ENCODE measurements around the gene SLC35G3.
"Not testable (repeated sequence)": the region's sequence is repeated elsewhere in the genome, so short reads cannot be mapped to it uniquely, and the experiment has no call there.

SLC35G3 gene

GRCh38 chr17:35210741-35211140, 16.5 kb upstream of the SLC35G3 start:
- DNase-seq (ENCODE audit: low spot score), result no peak

GRCh38 chr17:35202582-35202981, 8.4 kb upstream of the SLC35G3 start:
- DNase-seq (ENCODE audit: low spot score), result not testable (repeated sequence)

GRCh38 chr17:35195062-35195461, 869 bp upstream of the SLC35G3 start:
- DNase-seq (ENCODE audit: low spot score), result not testable (repeated sequence)

GRCh38 chr17:35192708-35193107, 1.5 kb downstream of the SLC35G3 start:
- DNase-seq (ENCODE audit: low spot score), result no peak

GRCh38 chr17:35191001-35191695, 3.0 kb downstream of the SLC35G3 start:
- DNase-seq (ENCODE audit: low spot score), result no peak

- DNase-seq (ENCODE audit: low spot score), result no peak
Measured at GRCh38 chr17:35189291-35189690, 4.9 kb downstream of the SLC35G3 start.

GRCh38 chr17:35188111-35188510, 6.1 kb downstream of the SLC35G3 start:
- no peak for DNase-seq (ENCODE audit: low spot score)

GRCh38 chr17:35187481-35187880, 6.7 kb downstream of the SLC35G3 start:
- no peak for DNase-seq (ENCODE audit: low spot score)

GRCh38 chr17:35185849-35186248, 8.3 kb downstream of the SLC35G3 start:
- no peak for DNase-seq (ENCODE audit: low spot score)

- no peak for DNase-seq (ENCODE audit: low spot score)
Measured at GRCh38 chr17:35184274-35184673, 9.9 kb downstream of the SLC35G3 start.

- no peak for DNase-seq (ENCODE audit: low spot score)
Measured at GRCh38 chr17:35183332-35183731, 10.9 kb downstream of the SLC35G3 start.

GRCh38 chr17:35179379-35179778, 14.8 kb downstream of the SLC35G3 start:
- not testable (repeated sequence) for DNase-seq (ENCODE audit: low spot score)

GRCh38 chr17:35176897-35177296, 17.3 kb downstream of the SLC35G3 start:
- no peak for DNase-seq (ENCODE audit: low spot score)

- DNase-seq (ENCODE audit: low spot score), result no peak
Measured at GRCh38 chr17:35175638-35176415, 18.4 kb downstream of the SLC35G3 start.

- DNase-seq (ENCODE audit: low spot score), result no peak
Measured at GRCh38 chr17:35174835-35175334, 19.3 kb downstream of the SLC35G3 start.

GRCh38 chr17:35172321-35172720, 21.9 kb downstream of the SLC35G3 start:
- not testable (repeated sequence) for DNase-seq (ENCODE audit: low spot score)

- DNase-seq (ENCODE audit: low spot score), result no peak
Measured at GRCh38 chr17:35171834-35172233, 22.4 kb downstream of the SLC35G3 start.

- peak; percentile 52 for DNase-seq (ENCODE audit: low spot score)
Measured at GRCh38 chr17:35170968-35171771, 23.0 kb downstream of the SLC35G3 start.

- no peak for DNase-seq (ENCODE audit: low spot score)
Measured at GRCh38 chr17:35169835-35170363, 24.3 kb downstream of the SLC35G3 start.

- DNase-seq (ENCODE audit: low spot score), result peak; percentile 26
Measured at GRCh38 chr17:35167666-35168065, 26.5 kb downstream of the SLC35G3 start.

- DNase-seq (ENCODE audit: low spot score), result no peak
Measured at GRCh38 chr17:35167046-35167445, 27.1 kb downstream of the SLC35G3 start.

GRCh38 chr17:35166526-35166925, 27.7 kb downstream of the SLC35G3 start:
- no peak for DNase-seq (ENCODE audit: low spot score)
